HepG2 (cell line): ENCODE data around the gene KHK. TPM values are rescaled to one million over a fixed set of nuclear protein-coding genes. Genes with fewer than 3 reads are reported as not detected.

Source experiments
- FOSL2 ChIP-seq: sonication (generic); formaldehyde crosslinking; IDR thresholded peaks from 2 replicates; pipeline ENCODE4 v1.4.0; 2020; ENCODE audit warnings: missing genetic modification reagents
- KLF15 ChIP-seq: sonication (generic); formaldehyde crosslinking; IDR thresholded peaks from 2 replicates; pipeline ENCODE4 v1.8.1; 2023; ENCODE audit warnings: borderline replicate concordance, mild to moderate bottlenecking, inconsistent platforms, missing genetic modification reagents, mixed read lengths
- MBNL3 ChIP-seq: fragments of 250-450 bp; sonication (Bioruptor Pico); conservative IDR thresholded peaks from 2 replicates; pipeline ENCODE4 v1.8.0; 2022; ENCODE audit warnings: mild to moderate bottlenecking, inconsistent platforms
- NCOR1 ChIP-seq: fragments of 200-600 bp; sonication (generic); IDR thresholded peaks from 2 replicates; pipeline ENCODE4 v1.7.0; 2017; ENCODE audit warnings: antibody characterized with exemption, low read length, borderline replicate concordance
- SETDB1 ChIP-seq: sonication (generic); formaldehyde crosslinking; IDR thresholded peaks from 2 replicates; pipeline ENCODE4 v1.5.1; 2020; ENCODE audit warnings: missing genetic modification reagents, mild to moderate bottlenecking, borderline replicate concordance
- ZNF570 ChIP-seq: sonication (generic); formaldehyde crosslinking; IDR thresholded peaks from 2 replicates; pipeline ENCODE4 v1.4.0; 2020; ENCODE audit warnings: mild to moderate bottlenecking, missing genetic modification reagents, borderline replicate concordance
- ZNF780A ChIP-seq: sonication (generic); formaldehyde crosslinking; IDR thresholded peaks from 2 replicates; pipeline ENCODE4 v1.8.0; 2022; ENCODE audit warnings: mild to moderate bottlenecking, missing genetic modification reagents, moderate library complexity
- ZNF792 ChIP-seq: IDR thresholded peaks from 2 replicates; pipeline ENCODE4 v1.6.1; 2016
- ZSCAN20 ChIP-seq: sonication (generic); formaldehyde crosslinking; IDR thresholded peaks from 2 replicates; pipeline ENCODE4 v1.4.0; 2020; ENCODE audit warnings: missing genetic modification reagents, mild to moderate bottlenecking, borderline replicate concordance
- polyA plus RNA-seq, 8 experiments: library from polyadenylated mRNA; depleted of rRNA in 3 of 8; stranded (reverse) in 7 of 8; unstranded in 1 of 8; fragments of >200 nt; fragmentation: Illumina TruSeq in 4 of 8; extraction: Trizol in 4 of 8; gene quantifications; 2 replicates each; pipeline versions ENCODE4 v1.2.1 to v1.2.3, GENCODE V29; 2011 to 2016; ENCODE audit warnings: low read depth in 4 of 8, missing spikeins in 1 of 8, mixed read lengths in 1 of 8; ENCODE audit not compliant: insufficient read depth in 1 of 8
- total RNA-seq, 5 experiments: library from RNA; depleted of rRNA; stranded (reverse); fragments of >200 nt; fragmentation: Illumina TruSeq; extraction: Trizol; gene quantifications; 2 replicates each; pipeline ENCODE4 v1.2.3, GENCODE V29; 2016; ENCODE audit warnings: low read depth in 1 of 5
- TF ChIP-seq, protein P1 (sequence below): sonication (generic); formaldehyde crosslinking; IDR thresholded peaks from 2 replicates; pipeline ENCODE4 v1.4.0; 2020; ENCODE audit warnings: mild to moderate bottlenecking, low read depth, missing genetic modification reagents
- TF ChIP-seq, protein P2 (sequence below): sonication (generic); formaldehyde crosslinking; IDR thresholded peaks from 2 replicates; pipeline ENCODE4 v1.4.0; 2020; ENCODE audit warnings: missing genetic modification reagents; ENCODE audit errors: not compliant biosample characterization
- TF ChIP-seq, protein P3 (sequence below): IDR thresholded peaks from 2 replicates; pipeline ENCODE4 v1.6.1; 2016; ENCODE audit warnings: missing biosample characterization, missing genetic modification reagents, low read depth
- TF ChIP-seq, protein P4 (sequence below): sonication (generic); formaldehyde crosslinking; IDR thresholded peaks from 2 replicates; pipeline ENCODE4 v1.4.0; 2020; ENCODE audit warnings: missing genetic modification reagents
- TF ChIP-seq, protein P5 (sequence below): sonication (generic); formaldehyde crosslinking; IDR thresholded peaks from 2 replicates; pipeline ENCODE4 v1.4.0; 2020; ENCODE audit warnings: missing genetic modification reagents

KHK gene
- total and polyA plus RNA-seq, 2 of the 13 experiments (the other 11 are each of a cell fraction or from before 2014, with no cell fraction given) = 40.9 to 99.2 TPM

DNA sequence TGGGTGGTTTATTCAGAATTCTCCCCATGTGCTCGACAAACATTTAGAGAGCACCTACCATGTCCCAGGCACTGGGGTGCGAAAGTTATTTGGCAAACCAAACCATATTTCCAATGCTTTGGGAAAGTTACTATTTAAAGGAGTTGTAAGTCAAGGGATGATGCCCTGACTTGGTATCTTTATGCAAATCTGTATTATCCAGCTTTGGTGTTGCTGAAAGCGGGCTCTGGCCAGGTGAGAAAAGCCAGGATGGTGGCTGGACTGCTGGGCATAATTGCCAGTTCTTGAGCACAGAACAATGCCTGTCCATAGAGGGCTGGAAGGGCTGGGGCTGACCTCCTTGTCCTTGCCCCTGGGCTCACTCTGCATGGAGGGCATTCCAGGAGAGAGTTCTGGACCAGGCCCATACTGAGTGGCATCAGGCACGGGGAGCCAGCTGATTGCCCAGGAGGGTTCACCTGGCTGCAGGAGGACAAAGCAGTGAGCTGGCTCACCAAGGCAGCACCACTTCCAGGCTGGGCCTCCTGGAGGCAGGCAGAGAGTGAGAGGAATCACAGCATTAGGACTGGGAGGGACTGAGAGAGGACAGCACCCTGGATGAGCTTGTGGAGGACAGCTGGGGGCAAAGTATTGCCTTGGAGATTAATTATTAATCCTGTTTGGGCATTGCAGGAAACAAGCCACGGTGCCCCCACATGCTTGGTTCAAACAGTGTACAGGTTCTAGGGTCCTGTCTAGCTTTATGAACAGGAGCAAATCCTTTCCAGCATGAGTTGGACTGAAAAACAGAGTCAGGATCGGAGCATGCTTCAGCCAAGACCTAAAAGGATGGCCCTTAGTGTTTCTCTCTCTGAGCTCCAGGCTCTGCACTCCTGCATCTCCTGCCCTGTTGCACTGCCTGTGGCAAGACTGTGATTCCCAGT is 7.1 kb downstream of the KHK start (continued):
- TF ChIP-seq, protein P1, sequence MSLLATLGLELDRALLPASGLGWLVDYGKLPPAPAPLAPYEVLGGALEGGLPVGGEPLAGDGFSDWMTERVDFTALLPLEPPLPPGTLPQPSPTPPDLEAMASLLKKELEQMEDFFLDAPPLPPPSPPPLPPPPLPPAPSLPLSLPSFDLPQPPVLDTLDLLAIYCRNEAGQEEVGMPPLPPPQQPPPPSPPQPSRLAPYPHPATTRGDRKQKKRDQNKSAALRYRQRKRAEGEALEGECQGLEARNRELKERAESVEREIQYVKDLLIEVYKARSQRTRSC (CRISPR knock-in tag) = peak; percentile 20; the same call in 1 of the 2 replicates
- TF ChIP-seq, protein P2, sequence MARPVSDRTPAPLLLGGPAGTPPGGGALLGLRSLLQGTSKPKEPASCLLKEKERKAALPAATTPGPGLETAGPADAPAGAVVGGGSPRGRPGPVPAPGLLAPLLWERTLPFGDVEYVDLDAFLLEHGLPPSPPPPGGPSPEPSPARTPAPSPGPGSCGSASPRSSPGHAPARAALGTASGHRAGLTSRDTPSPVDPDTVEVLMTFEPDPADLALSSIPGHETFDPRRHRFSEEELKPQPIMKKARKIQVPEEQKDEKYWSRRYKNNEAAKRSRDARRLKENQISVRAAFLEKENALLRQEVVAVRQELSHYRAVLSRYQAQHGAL (CRISPR knock-in tag) = no peak
- TF ChIP-seq ZNF570 (no peak), SETDB1 (CRISPR knock-in tag) (no peak), KLF15 (no peak), NCOR1 (peak; percentile 89; the same call in 1 of the 2 replicates), ZNF792 (no peak; the same call in 1 of the 2 replicates), ZSCAN20 (CRISPR knock-in tag) (no peak; the same call in 1 of the 2 replicates), ZNF780A (CRISPR knock-in tag) (0 out of 2 replicates have a peak, but pooled peaks have one; percentile 28), FOSL2 (CRISPR knock-in tag) (no peak; the same call in 1 of the 2 replicates), MBNL3 (CRISPR knock-in tag) (no peak)
- TF ChIP-seq, protein P3, sequence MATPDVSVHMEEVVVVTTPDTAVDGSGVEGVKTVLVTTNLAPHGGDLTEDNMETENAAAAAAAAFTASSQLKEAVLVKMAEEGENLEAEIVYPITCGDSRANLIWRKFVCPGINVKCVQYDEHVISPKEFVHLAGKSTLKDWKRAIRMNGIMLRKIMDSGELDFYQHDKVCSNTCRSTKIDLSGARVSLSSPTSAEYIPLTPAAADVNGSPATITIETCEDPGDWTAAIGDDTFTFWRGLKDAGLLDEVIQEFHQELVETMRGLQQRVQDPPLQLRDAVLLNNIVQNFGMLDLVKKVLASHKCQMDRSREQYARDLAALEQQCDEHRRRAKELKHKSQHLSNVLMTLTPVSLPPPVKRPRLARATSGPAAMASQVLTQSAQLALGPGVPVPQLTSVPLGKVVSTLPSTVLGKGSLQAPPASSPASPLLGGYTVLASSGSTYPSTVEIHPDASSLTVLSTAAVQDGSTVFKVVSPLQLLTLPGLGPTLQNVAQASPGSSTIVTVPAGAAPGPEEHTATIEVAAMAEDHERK (CRISPR knock-in tag) = no peak
- TF ChIP-seq, protein P4, sequence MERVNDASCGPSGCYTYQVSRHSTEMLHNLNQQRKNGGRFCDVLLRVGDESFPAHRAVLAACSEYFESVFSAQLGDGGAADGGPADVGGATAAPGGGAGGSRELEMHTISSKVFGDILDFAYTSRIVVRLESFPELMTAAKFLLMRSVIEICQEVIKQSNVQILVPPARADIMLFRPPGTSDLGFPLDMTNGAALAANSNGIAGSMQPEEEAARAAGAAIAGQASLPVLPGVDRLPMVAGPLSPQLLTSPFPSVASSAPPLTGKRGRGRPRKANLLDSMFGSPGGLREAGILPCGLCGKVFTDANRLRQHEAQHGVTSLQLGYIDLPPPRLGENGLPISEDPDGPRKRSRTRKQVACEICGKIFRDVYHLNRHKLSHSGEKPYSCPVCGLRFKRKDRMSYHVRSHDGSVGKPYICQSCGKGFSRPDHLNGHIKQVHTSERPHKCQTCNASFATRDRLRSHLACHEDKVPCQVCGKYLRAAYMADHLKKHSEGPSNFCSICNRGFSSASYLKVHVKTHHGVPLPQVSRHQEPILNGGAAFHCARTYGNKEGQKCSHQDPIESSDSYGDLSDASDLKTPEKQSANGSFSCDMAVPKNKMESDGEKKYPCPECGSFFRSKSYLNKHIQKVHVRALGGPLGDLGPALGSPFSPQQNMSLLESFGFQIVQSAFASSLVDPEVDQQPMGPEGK (CRISPR knock-in tag) = peak; percentile 98
- TF ChIP-seq, protein P5, sequence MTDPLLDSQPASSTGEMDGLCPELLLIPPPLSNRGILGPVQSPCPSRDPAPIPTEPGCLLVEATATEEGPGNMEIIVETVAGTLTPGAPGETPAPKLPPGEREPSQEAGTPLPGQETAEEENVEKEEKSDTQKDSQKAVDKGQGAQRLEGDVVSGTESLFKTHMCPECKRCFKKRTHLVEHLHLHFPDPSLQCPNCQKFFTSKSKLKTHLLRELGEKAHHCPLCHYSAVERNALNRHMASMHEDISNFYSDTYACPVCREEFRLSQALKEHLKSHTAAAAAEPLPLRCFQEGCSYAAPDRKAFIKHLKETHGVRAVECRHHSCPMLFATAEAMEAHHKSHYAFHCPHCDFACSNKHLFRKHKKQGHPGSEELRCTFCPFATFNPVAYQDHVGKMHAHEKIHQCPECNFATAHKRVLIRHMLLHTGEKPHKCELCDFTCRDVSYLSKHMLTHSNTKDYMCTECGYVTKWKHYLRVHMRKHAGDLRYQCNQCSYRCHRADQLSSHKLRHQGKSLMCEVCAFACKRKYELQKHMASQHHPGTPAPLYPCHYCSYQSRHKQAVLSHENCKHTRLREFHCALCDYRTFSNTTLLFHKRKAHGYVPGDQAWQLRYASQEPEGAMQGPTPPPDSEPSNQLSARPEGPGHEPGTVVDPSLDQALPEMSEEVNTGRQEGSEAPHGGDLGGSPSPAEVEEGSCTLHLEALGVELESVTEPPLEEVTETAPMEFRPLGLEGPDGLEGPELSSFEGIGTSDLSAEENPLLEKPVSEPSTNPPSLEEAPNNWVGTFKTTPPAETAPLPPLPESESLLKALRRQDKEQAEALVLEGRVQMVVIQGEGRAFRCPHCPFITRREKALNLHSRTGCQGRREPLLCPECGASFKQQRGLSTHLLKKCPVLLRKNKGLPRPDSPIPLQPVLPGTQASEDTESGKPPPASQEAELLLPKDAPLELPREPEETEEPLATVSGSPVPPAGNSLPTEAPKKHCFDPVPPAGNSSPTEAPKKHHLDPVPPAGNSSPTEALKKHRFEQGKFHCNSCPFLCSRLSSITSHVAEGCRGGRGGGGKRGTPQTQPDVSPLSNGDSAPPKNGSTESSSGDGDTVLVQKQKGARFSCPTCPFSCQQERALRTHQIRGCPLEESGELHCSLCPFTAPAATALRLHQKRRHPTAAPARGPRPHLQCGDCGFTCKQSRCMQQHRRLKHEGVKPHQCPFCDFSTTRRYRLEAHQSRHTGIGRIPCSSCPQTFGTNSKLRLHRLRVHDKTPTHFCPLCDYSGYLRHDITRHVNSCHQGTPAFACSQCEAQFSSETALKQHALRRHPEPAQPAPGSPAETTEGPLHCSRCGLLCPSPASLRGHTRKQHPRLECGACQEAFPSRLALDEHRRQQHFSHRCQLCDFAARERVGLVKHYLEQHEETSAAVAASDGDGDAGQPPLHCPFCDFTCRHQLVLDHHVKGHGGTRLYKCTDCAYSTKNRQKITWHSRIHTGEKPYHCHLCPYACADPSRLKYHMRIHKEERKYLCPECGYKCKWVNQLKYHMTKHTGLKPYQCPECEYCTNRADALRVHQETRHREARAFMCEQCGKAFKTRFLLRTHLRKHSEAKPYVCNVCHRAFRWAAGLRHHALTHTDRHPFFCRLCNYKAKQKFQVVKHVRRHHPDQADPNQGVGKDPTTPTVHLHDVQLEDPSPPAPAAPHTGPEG = 0 out of 2 replicates have a peak, but pooled peaks have one; percentile 76
